HAP-1 (cell line): ENCODE data around the gene NR3C1.

Experiments
- DNase-seq, 2 experiments: peaks; one replicate each; pipeline ENCODE4 v3.0.0-alpha.2; 2016 to 2020; ENCODE audit warnings: low spot score in 2 of 2
- H3K27me3 ChIP-seq: fragments of 250-450 bp; sonication (Bioruptor Pico); 2 replicates; pipeline ENCODE4 v1.5.1; 2020; ENCODE audit warnings: low read depth, mild to moderate bottlenecking, moderate library complexity
- H3K36me3 ChIP-seq: fragments of 250-450 bp; sonication (Bioruptor Pico); replicated peaks from 2 replicates; pipeline ENCODE4 v1.5.1; 2020; ENCODE audit warnings: mild to moderate bottlenecking
- H3K4me1 ChIP-seq: fragments of 250-450 bp; sonication (Bioruptor Pico); 2 replicates; pipeline ENCODE4 v1.5.1; 2020; ENCODE audit warnings: mild to moderate bottlenecking
- H3K4me3 ChIP-seq: fragments of 250-450 bp; sonication (Bioruptor Pico); 2 replicates; pipeline ENCODE4 v1.5.1; 2020; ENCODE audit warnings: mild to moderate bottlenecking, moderate library complexity
- H3K9me3 ChIP-seq: fragments of 250-450 bp; sonication (Bioruptor Pico); 2 replicates; pipeline ENCODE4 v1.5.1; 2020; ENCODE audit warnings: mild to moderate bottlenecking, moderate library complexity
- in situ Hi-C: fragments of 300-500 bp; cut with MboI; formaldehyde crosslinking; loops from 3 replicates; pipeline ENCODE4 v1.14.3; 2020; ENCODE audit warnings: low sequenced_read_pairs, inconsistent platforms, mixed read lengths

The NR3C1 gene

DNA sequence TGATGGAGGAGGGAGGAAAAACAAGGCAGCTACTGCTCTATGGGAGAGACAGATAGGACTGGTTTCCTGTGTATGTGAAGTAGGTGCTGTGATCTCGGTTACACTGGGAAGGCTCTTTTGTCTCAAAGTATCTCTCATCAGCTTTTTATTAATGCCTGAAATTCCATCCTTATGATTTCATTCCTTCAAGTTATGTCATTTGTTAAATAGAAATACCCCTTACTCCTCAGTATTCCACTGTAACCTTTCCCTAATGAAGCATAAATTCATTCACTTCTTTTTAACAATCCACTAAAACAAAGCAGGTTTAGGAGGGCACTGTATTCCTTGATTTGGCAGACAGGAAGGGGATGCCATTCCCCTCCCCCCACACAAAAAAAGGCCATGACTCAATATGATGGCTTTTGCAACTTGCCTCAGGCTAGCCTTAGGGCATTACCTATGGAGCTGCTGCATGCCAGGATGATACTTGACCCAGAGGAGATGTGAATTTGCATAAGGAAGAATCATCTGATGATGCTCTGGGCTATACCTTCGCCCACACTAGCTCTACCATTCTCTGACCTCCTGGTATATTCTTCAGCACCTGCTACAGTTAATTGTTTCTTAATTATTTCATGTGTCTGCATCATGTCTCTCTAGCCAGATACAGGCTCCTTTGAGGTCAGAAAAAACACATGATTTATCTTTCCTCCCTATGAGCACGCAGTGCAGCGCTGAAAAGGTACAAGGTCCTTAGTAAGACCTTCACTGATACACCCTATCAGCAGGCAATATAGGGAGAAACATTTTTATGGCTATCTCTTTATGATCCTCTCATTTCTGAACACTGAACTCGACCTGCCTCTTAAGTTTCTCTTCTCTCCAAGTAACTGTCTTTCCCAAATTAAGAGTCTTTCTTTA lies 26.3 kb downstream of the NR3C1 start:
- Histone ChIP-seq H3K27me3 (no peaks in the 10 kb centered on the region), H3K36me3 (no peaks in the 10 kb centered on the region), H3K9me3 (no peaks in the 10 kb centered on the region), H3K4me1 (no peaks in the 10 kb centered on the region), H3K4me3 (no peak overlapping the region)
- no peak for DNase-seq
- in situ Hi-C loops: no loop called here

DNA sequence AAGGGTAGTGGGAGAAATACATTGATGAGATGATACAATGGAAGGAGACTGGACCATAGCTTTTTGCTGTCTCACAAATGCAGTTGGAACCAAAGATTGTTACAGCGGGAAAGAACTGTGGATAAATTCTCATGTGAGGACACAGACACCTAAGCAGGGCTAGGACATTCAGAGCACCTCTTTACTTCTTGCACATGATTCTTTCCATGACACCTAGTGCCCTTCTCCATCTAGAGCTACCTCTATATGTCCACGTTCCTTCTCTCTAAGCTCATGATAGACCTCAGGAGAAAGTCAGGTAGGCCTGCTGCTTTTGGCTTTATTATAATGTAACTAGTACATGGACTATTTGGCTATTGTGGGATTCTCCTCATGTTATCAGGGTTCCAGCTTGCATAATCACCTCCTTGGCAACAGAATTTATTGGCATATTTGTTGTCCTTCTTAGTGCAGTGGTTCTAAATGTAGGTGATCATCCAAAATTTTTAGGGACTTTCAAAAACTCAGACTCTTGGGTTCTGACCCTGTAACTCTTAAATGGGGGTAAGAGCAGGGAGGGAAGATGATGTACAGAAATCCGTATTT lies 27.2 kb downstream of the NR3C1 start:
- Histone ChIP-seq H3K4me3 (no peak overlapping the region), H3K4me1 (no peaks in the 10 kb centered on the region), H3K36me3 (no peaks in the 10 kb centered on the region), H3K9me3 (no peaks in the 10 kb centered on the region), H3K27me3 (no peaks in the 10 kb centered on the region)
- no peak for DNase-seq
- in situ Hi-C loops: no loop called here

DNA sequence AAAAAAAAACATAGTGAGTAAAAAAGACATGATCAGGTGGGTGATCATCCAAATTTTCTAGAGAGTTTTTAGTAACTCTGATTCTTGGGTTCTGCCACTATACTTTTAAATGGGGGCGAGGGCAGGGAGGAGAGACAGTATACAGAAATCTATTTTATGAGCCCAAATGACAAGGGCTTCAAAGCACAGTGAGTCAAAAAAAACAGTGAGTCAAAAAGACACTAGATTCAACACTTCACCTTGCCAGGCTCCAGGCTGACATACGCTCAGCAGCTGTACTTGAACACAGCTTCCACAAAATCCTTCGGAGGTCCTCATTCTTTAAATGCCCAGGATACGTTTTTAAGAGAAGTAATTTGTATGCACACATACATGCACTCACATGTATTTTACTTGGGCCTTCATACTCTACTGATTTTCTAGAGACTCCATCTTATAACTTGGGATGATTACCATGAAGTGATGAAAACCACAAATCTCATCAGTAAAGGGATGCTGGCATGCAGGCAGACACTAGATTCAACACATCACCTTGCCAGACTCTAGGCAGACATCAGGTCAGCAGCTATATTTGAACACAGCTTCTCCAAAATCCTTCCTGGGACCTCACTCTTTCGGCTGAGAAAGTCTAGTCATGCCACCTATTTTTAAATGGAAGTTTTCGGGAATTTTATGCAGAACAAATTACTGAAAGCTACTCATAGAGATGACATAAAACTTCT lies 28.8 kb downstream of the NR3C1 start:
- DNase-seq: no peak
- no peaks in the 10 kb centered on the region for H3K27me3 ChIP-seq
- no peaks in the 10 kb centered on the region for H3K9me3 ChIP-seq
- H3K4me1 ChIP-seq: no peaks in the 10 kb centered on the region
- no peak overlapping the region for H3K4me3 ChIP-seq
- in situ Hi-C loops: no loop called here
- no peaks in the 10 kb centered on the region for H3K36me3 ChIP-seq

DNA sequence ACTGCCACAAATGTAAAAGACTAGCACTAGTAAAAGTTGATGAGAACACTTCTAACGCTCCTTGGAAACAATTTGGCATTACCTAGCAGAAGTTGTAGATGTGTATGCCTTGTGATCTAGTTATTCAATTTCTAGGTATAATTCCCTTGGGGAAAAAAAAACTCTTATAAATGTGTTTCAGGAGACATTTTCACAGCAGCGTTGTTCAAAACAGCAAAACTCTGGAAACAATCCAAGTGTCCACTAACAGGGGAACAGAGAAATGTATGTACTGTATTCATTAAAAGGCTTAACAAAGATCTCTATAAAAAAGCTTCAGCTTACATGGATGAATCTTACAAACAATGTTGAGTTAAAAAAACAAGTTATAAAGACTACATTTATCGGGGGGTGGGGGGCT lies 30.4 kb downstream of the NR3C1 start:
- Histone ChIP-seq H3K36me3 (no peaks in the 10 kb centered on the region), H3K4me3 (no peak overlapping the region), H3K9me3 (no peaks in the 10 kb centered on the region), H3K27me3 (no peaks in the 10 kb centered on the region), H3K4me1 (no peaks in the 10 kb centered on the region)
- DNase-seq: no peak
- in situ Hi-C loops: no loop called here

DNA sequence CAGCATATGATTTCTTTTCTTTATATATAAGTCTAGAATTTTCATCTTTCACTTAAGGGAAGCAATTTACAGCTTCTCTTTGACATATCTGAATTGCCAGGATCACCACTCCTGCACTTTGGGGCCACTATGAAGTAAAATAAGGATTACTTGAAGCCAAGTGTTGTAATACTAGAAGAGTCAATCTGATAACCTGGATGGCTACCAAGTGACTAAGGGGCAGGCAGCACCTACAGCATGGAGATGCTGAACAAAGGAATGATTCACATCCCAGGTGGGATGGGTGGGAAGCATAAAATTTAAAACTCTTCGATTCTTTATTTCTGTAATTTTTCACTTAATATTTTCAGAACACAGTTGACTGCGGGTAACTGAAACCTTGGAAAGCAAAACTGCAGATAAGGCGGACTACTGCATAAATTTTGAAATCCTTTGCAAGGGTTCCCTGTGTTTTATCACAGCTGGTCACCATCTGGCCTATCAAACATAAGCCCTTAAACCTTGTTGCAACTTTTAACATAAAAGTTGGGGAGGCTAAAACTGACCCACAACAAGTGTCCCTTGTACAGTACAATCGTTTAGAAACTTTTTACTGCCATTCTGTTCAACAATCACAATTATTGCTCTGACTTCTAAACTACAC lies 31.2 kb downstream of the NR3C1 start:
- no peak for DNase-seq
- H3K4me3 ChIP-seq: no peak overlapping the region
- no peaks in the 10 kb centered on the region for H3K4me1 ChIP-seq
- no peaks in the 10 kb centered on the region for H3K27me3 ChIP-seq
- in situ Hi-C loops: no loop called here
- H3K9me3 ChIP-seq: no peaks in the 10 kb centered on the region
- H3K36me3 ChIP-seq: no peaks in the 10 kb centered on the region

DNA sequence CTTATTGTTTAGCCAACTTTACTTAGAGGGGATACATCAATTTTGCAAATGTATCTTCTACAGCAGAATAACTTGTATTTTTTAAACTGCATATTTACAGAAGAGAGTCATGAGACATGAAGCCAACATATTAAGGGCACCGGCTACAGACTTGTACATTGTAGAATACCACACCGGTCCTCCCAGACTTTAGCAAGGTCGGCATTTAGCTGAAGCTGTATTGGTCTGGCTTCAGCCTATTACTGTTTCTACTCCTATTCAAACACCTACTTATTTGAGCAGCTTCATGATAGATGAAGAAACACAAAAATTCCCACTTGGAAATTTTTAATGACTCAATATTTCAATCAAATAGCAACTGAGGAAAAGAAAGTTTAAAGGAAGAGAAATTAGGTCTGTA lies 33.0 kb downstream of the NR3C1 start:
- in situ Hi-C loops: no loop called here
- Histone ChIP-seq H3K36me3 (no peaks in the 10 kb centered on the region), H3K27me3 (no peaks in the 10 kb centered on the region), H3K9me3 (no peaks in the 10 kb centered on the region), H3K4me1 (no peaks in the 10 kb centered on the region), H3K4me3 (no peak overlapping the region)
- DNase-seq: no peak

DNA sequence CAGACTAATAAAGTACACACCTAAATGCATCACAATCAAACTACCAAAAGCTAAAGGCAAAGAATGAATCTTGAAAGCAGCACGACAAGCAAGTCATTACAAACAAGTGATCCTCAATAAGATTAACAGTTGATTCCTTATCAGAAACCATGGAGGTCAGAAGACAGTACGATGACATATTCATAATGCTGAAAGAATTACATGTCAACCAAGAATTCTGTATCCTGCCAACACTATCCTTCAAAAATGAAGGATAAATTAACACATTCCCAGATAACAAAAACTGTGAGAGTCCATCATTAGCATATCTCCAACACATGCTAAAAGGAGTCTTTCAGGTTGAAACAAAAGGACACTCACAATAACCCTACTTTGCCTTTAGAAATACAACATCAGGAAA lies 39.4 kb downstream of the NR3C1 start:
- no peak for DNase-seq
- Histone ChIP-seq H3K4me1 (no peaks in the 10 kb centered on the region), H3K4me3 (no peak overlapping the region), H3K27me3 (no peaks in the 10 kb centered on the region; the same call in 1 of the 2 replicates), H3K36me3 (no peaks in the 10 kb centered on the region), H3K9me3 (no peaks in the 10 kb centered on the region)
- in situ Hi-C loops: no loop called here

DNA sequence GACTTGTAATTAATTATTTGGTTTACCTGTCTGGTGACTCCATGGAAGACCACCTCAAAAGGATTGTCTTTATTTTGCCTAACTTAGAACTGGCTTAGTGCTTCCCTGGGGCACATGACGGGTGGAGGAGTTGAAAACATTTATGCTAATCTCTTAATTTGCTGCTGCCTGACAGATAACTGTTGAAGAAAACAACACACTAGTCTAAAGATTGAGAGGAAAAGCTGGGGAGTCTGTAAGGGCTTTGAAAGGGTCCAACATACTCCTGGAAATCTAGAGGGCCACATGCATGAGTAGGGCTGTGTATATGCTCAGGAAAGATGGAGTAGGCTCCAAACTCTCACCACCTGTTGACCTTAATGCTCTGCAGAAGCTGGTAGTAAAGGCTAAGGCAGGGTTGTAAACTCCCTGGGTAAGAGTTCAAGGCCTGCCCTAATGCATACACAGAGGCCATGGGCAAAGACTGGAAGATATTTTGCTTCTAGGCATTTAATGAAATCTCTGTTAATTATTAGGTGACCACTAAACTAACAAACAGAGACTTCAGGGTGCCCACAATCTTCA lies 40.7 kb downstream of the NR3C1 start:
- no peaks in the 10 kb centered on the region for H3K9me3 ChIP-seq
- no peaks in the 10 kb centered on the region for H3K36me3 ChIP-seq
- H3K4me3 ChIP-seq: no peak overlapping the region
- in situ Hi-C loops: no loop called here
- no peaks in the 10 kb centered on the region; the same call in 1 of the 2 replicates for H3K27me3 ChIP-seq
- no peak for DNase-seq
- H3K4me1 ChIP-seq: no peaks in the 10 kb centered on the region

DNA sequence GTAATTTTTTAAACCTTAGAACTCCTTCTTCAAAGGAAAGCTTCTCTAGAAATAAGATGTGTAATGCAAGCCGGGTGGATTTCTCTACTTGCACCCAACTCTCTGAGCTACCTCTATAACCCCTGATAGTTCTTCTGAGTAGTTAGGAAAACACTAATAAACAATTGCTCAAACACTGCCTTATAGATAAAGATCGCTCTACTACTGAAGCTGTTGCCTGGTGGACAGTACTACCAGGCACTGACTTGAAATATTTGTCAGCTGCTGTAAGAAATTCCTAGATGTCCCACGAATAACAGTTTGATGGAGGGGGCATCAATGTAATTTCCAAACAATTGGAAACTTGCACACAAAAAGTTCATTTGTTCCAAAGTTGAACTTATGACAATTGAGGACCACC lies 42.0 kb downstream of the NR3C1 start:
- in situ Hi-C loops: no loop called here
- no peak overlapping the region for H3K4me3 ChIP-seq
- no peak for DNase-seq
- no peaks in the 10 kb centered on the region for H3K36me3 ChIP-seq
- no peaks in the 10 kb centered on the region; the same call in 1 of the 2 replicates for H3K27me3 ChIP-seq
- H3K9me3 ChIP-seq: no peaks in the 10 kb centered on the region
- H3K4me1 ChIP-seq: no peaks in the 10 kb centered on the region

DNA sequence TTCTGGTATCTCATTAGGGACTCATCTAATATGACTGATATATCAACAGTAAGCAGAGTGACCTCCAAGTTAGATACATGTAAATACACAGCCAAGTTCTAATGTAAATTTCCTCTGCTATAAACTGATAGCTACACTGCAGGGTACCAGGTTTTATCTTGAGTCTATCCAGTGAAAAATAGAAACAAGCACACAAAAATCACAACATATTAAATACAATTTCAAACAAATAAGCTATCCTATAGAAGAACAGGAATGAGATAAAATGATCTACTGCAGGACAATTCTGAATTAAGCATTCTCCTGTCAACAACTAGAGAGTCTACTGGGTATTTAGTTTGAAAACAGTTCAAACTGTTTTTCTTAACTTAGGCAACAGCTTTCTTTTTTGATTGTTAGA lies 42.7 kb downstream of the NR3C1 start:
- H3K4me3 ChIP-seq: no peak overlapping the region
- DNase-seq: no peak
- in situ Hi-C loops: no loop called here
- no peaks in the 10 kb centered on the region for H3K36me3 ChIP-seq
- no peaks in the 10 kb centered on the region for H3K9me3 ChIP-seq
- no peaks in the 10 kb centered on the region for H3K4me1 ChIP-seq
- H3K27me3 ChIP-seq: no peaks in the 10 kb centered on the region; the same call in 1 of the 2 replicates

DNA sequence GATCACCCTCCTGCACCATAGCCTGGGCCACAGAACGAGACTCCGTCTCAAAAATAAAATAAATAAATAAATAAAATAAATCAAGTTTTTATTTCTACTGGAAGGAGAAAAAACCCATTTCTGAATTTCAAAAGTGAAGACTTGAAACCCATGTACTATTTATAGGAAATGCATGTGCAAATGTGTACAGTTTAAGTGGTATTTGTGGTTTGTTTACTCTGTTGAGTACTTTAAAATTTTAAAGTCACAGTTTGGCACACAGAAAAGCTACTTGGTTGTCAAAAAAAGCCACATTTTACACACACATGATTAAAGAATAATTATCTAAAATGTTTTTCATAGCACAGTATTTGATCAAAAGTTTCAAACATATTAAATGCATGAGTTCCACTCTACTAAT lies 43.6 kb downstream of the NR3C1 start:
- no peaks in the 10 kb centered on the region for H3K36me3 ChIP-seq
- DNase-seq: no peak
- H3K4me3 ChIP-seq: no peak overlapping the region
- no peaks in the 10 kb centered on the region for H3K4me1 ChIP-seq
- no peaks in the 10 kb centered on the region; the same call in 1 of the 2 replicates for H3K27me3 ChIP-seq
- in situ Hi-C loops: no loop called here
- no peaks in the 10 kb centered on the region for H3K9me3 ChIP-seq

DNA sequence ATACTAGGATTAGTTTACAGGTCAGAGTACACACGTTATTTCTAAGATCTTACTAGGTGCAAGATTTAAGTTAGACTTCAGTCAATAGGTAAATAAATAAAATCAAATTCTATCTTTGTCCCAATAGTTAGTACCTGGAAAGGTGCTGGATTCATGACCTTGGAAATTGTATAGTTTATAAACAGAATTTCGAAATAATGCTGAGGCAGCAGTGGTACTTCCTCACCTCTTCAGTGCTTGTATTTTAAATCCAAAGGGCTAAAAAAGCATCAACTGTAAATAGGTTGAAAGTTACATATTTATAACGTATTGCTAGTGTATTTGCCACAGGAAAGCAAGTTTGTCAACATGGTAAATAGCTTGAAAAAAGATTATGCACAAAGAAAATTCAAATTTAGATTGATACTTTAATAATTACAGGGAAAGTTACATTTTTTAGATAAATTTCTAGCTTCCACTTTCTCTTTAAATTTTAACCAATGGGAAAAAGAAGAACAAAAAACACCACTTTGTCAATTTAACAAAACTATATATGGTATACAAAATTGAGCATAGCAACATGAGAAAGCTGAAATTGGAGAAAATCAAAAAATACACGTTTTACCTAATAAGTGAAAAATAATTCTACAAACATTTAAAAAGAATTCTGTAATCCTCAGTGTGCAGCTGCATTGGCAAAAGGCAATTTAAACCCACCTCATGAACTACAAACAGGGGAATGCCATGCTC lies 46.5 kb downstream of the NR3C1 start:
- Histone ChIP-seq H3K9me3 (no peaks in the 10 kb centered on the region), H3K4me3 (no peak overlapping the region), H3K27me3 (no peaks in the 10 kb centered on the region; the same call in 1 of the 2 replicates), H3K4me1 (no peaks in the 10 kb centered on the region), H3K36me3 (no peaks in the 10 kb centered on the region)
- in situ Hi-C loops: no loop called here
- no peak for DNase-seq

DNA sequence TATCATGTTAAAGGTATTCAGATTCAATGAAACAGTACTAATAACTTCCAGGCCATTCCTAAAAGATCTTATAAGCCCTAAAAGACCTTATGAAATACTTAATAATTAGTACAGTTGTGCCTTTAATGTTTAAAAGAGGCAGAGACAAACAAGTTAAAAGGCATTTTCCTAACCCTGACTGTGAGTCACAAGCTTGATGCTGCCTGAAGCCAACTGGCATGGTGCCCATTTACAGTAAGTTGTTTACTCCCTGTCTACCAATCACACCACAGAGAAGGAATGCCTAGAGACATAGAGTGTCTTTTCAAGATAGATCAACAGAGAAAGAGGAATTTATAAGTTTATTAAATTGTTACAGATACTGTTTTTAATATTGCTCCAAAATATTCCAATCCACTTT lies 47.8 kb downstream of the NR3C1 start:
- H3K4me1 ChIP-seq: no peaks in the 10 kb centered on the region

More for the DNA sequence above, 47.8 kb downstream of the NR3C1 start:
- Histone ChIP-seq H3K9me3 (no peaks in the 10 kb centered on the region), H3K36me3 (no peaks in the 10 kb centered on the region), H3K27me3 (no peaks in the 10 kb centered on the region; the same call in 1 of the 2 replicates), H3K4me3 (no peak overlapping the region)
- in situ Hi-C loops: no loop called here
- DNase-seq: peak in 1 of 2 experiments; percentile 16
